GM13976 (cell line): Measurements from ENCODE around the gene GGA3.

Experiments
- DNase-seq: peaks from one replicate; pipeline ENCODE4 v3.0.0; 2012; ENCODE audit warnings: low spot score
- in situ Hi-C: fragments of 300-500 bp; cut with MboI; formaldehyde crosslinking; loops from one replicate; pipeline ENCODE4 v1.12.0; 2022; ENCODE audit warnings: low sequenced_read_pairs, mixed read lengths, inconsistent platforms; ENCODE audit not compliant: unreplicated experiment
- TF ChIP-seq, protein P1 (sequence below): IDR thresholded peaks from 2 replicates; pipeline ENCODE4 v1.5.1; 2012; ENCODE audit warnings: borderline replicate concordance, mild to moderate bottlenecking; ENCODE audit not compliant: insufficient read depth; ENCODE audit errors: extremely low read depth, missing control alignments, control extremely low read depth

Gene GGA3

DNA sequence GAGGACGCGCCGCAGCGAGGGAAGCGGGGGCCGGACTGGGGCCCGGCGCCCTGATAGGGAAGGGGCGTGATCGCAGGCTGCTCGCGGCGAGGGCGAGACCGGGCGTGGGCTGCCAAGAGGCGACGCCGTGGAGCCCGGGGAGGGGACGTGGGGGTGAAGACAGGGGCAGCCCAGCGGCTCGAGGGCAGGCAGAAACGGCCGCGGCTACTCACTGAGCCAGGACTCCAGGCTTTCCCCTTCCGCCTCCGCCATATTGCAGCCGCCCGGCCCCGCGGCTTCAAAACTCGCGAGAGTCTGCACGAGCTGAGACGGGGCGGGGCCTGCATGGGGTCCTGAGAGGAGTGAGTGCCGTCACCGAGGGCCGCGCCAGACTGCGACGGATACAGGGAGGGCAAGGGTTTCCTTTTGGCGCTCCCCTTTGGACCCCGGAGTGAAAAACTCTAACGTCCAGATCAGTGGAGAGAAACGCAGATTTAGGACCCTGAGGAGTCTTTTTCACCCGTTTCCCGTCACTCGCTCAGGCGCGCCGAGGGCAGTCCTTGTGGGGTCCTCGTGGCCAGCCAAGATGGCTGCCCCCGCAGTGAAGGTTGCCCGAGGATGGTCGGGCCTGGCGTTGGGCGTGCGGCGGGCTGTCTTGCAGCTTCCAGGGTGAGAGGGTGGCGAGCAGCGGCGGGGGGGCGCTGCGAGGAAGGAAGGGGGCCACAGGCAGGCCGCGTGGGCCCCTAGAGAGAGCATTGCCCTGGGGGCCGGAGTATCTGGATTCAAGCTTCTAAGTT is at the start of gene GGA3, which contains the start of gene MRPS7:
GGA3 (minus strand) TSS at position 271 of the 776 bp plus-strand sequence; CDS start at position 252, 19 bp downstream.
MRPS7 (plus strand) TSS at position 544 of the 776 bp plus-strand sequence; CDS start at position 566, 22 bp downstream.
- in situ Hi-C loops, result no loop called here
- TF ChIP-seq, protein P1, sequence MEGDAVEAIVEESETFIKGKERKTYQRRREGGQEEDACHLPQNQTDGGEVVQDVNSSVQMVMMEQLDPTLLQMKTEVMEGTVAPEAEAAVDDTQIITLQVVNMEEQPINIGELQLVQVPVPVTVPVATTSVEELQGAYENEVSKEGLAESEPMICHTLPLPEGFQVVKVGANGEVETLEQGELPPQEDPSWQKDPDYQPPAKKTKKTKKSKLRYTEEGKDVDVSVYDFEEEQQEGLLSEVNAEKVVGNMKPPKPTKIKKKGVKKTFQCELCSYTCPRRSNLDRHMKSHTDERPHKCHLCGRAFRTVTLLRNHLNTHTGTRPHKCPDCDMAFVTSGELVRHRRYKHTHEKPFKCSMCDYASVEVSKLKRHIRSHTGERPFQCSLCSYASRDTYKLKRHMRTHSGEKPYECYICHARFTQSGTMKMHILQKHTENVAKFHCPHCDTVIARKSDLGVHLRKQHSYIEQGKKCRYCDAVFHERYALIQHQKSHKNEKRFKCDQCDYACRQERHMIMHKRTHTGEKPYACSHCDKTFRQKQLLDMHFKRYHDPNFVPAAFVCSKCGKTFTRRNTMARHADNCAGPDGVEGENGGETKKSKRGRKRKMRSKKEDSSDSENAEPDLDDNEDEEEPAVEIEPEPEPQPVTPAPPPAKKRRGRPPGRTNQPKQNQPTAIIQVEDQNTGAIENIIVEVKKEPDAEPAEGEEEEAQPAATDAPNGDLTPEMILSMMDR, result no peak

DNA sequence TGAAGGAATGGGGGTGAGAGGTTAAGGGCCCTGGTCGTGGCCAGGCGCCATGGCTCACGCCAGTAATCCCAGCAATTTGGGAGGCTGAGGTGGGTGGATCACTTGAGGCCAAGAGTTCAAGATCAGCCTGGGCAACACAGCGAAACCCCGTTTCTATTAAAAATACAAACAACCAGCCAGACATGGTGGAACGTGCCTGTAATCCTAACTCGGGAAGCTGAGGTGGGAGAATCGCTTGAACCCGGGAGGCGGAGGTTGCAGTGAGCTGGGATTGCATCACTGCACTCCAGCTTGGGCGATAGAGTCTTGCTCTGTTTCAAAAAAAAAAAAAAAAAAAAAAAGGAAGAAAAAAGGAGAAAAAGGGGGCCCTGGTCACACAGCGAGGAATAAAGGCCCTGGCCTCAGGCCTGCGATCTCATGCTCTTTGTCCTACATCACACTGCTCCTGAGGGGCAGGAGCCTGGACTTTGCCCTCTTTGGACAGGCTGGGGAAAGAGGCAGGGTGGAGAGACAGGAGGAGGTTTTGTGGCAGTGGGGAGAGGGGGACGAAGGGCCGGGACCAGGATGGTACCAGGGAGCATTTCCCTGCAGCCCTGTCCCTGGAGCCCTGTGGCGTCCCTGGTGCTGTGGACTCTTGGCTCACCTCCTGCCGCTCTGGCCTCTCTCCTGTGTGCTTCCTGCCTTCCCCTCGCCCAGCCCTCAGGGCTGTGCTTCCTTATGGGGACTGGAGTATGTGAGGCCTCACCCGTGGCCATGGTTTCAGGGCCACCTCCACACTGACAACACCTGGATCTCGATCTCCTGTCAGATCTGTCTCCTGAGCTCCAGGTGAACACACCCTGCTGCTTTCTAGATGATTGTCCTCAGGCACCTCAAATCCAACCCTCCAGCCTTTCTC is 47.6 kb upstream of the GGA3 start:
- in situ Hi-C loops, result no loop called here
- TF ChIP-seq, protein P1, result no peak
- DNase-seq, result no peak

More for the DNA sequence above, at the start of gene GGA3, which contains the start of gene MRPS7:
- DNase-seq, result peak; percentile 96

DNA sequence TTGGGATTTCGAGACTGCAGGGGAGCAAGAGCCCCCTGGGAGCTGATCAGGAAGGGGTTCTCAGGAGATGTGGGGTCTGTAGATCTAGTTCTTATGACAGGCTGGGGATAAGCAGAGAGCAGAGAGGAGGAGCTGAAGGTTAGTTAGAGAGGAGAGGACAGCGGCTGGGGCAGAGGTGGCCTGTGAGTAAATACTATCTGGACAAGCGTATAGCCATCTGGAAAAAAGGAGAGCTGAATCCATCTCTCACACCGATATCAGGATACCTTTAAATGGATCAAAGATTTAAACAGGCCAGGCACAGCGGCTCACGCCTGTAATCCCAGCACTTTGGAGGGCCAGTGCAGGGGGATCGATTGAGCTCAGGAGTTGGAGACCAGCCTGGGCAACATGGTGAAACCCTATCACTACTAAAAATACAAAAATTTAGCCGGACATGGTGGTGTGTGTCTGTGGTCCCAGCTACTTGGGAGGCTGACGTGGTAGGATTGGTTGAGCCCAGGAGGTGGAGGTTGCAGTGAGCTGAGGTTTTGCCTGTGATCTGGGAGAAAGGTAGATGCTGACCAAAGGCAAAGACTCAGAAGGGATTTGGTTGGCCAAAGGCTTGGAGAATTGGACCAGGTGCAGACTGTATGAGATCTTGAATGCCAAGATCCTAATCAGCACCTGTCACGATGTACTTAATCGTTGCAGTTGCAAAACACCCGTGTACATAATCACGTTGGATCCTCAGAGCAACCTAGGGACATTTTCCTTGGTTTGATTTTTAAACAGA is 46.7 kb upstream of the GGA3 start:
- DNase-seq, result no peak
- in situ Hi-C loops, result no loop called here
- TF ChIP-seq, protein P1, result no peak

DNA sequence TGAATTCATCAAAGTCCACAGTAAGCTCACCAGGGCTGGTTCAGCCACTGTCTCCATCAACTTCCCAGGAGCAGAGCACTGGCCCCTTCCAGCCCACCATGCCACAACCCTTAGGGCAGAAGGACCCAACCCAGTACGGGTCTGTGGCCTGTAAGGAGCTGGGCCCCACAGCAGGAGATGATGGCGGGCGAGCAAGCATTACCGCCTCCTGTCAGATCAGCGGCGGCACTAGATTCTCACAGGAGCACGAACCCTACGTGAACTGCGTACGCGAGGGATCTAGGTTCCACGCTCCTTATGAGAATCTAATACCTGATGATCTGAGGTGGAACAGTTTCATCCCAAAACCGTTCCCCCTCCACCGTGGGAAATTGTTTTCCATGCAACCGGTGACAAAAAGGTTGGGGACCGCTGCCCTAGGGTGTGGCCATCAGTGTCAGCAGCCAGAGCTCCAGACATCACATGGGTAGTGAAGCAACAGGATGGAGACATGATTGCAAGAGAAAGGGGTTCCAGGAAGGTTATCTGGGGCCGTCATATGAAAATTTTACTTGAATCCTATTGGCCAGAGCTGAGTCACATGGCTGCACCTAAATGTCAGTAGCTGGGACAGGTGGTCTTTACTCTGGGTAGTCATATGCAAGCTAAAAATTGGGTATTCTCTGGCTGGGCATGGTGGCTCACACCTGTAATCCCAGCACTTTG is 40.2 kb upstream of the GGA3 start:
- TF ChIP-seq, protein P1, result no peak
- in situ Hi-C loops, result no loop called here
- no peak for DNase-seq

GRCh38 chr17:75301049-75301448 is 39.6 kb upstream of the GGA3 start:
- in situ Hi-C loops, result no loop called here
- no peak for DNase-seq
- TF ChIP-seq, protein P1, result no peak

DNA sequence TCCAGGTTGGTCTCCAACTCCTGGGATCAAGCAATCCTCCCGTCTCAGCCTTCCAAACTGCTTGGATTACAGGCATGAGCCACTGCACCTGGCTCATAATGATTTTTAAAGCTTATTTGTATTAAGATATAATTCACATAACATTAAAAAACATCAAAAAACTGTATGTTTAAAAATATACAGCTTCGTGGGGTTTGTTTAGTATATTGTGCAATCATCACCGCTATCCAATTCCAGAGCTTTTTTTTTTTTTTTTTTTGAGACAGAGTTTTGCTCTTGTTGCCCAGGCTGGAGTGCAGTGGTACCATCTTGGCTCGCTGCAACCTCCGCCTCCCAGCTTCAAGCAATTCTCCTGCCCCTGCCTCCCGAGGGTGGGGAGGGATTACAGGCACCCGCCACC is 38.9 kb upstream of the GGA3 start:
- DNase-seq, result no peak
- TF ChIP-seq, protein P1, result no peak
- in situ Hi-C loops, result no loop called here
